Cardiac fibroblast (primary cell): ENCODE results near the gene ZXDC.

Source experiments
- DNase-seq, 2 donors: peaks; one replicate each; pipeline versions ENCODE4 v3.0.0 to v3.0.0-alpha.2; 2010; ENCODE audit warnings: low read depth in 2 of 2
- H3K4me3 ChIP-seq, 2 donors: replicated peaks in 1 of 2; 1 replicate in 1 of 2; 2 replicates in 1 of 2; pipeline ENCODE4 v1.5.1; 2011; ENCODE audit warnings: low read depth in 2 of 2, low read length in 2 of 2, mild to moderate bottlenecking in 2 of 2, moderate library complexity in 1 of 2
- TF ChIP-seq, protein P1 (sequence below): IDR thresholded peaks from one replicate; pipeline ENCODE4 v1.5.1; 2011; ENCODE audit warnings: low read depth, mild to moderate bottlenecking, low read length, inconsistent platforms

The ZXDC gene

DNA sequence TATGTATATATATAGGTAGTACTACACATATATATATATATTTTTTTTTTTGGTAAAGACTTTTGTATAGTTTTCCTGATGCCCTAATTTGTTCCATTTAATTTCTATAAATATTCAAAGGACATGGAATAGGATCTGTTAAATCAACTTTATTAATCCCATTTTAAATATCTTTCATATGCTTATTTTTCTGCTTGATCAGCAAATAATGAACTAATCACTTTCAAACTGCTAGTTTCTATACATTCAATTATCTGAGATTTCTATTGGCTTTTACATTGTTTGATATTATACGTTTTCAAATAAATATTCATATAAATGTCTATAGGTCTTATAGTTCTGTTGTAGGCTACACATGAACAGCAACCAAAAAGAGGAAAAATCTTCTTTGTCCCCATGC lies 21.7 kb downstream of the ZXDC start:
- no peak overlapping the region for H3K4me3 ChIP-seq
- TF ChIP-seq, protein P1, sequence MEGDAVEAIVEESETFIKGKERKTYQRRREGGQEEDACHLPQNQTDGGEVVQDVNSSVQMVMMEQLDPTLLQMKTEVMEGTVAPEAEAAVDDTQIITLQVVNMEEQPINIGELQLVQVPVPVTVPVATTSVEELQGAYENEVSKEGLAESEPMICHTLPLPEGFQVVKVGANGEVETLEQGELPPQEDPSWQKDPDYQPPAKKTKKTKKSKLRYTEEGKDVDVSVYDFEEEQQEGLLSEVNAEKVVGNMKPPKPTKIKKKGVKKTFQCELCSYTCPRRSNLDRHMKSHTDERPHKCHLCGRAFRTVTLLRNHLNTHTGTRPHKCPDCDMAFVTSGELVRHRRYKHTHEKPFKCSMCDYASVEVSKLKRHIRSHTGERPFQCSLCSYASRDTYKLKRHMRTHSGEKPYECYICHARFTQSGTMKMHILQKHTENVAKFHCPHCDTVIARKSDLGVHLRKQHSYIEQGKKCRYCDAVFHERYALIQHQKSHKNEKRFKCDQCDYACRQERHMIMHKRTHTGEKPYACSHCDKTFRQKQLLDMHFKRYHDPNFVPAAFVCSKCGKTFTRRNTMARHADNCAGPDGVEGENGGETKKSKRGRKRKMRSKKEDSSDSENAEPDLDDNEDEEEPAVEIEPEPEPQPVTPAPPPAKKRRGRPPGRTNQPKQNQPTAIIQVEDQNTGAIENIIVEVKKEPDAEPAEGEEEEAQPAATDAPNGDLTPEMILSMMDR, result no peak
- no peak for DNase-seq

DNA sequence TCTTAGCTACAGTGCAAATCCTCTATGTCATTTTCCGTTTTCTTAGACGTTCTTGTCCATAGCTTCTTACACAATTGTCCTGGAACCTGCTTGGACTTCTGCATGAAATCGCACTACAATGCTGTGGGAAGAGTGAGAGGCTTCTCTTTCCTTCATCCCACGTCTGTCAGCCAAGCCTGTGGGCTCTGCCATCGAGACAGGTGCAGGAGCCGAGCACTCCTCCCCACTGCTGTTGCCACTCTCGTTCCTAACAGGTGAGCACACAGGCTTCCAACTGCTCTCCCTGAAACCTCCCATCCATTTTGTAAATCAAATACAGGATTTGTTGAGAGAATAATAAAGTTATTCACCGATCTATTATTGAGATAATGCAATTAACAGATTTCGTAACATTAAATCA lies 23.5 kb downstream of the ZXDC start:
- TF ChIP-seq, protein P1, result no peak
- no peak for DNase-seq
- no peak overlapping the region for H3K4me3 ChIP-seq

DNA sequence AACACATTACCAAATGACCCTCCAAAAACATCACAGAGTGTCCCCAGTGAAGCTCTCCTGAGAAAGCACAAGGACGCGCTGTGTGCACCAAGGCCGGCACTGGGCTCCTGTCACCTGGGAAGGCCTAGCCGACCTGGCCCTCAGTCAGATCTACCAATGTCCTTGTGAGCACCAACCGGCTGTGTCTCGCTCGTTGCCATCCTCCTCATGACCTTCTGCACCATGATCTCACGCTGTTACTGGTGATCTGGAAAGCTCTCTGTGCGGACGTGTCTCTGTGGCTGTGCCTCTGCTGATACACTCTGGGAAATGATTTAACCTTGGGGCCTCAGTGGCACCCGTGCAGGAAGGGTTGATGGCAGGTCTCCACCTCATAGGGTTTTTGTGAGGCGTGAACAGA lies 24.2 kb downstream of the ZXDC start:
- no peak for DNase-seq
- TF ChIP-seq, protein P1, result no peak
- no peak overlapping the region for H3K4me3 ChIP-seq

DNA sequence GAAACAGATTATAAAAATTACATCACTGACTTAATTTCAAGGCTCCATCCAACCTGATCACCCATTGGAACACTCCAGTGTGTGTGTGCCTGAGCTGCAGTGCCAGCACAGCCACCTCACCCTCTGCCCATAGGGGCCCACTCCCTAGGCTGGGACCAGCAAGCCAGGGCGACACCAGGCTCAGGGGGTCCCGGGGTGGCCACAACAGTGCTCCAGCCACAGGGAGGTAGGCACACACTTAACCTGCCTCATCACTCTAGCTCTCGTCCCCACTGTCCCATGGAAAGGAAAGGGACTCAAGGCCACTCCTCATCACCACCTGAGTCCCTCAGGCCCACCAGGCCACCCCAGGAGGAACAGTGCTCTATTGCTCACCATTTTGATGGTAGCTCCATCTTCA lies 24.9 kb downstream of the ZXDC start:
- no peak overlapping the region for H3K4me3 ChIP-seq
- TF ChIP-seq, protein P1, result no peak
- no peak for DNase-seq

DNA sequence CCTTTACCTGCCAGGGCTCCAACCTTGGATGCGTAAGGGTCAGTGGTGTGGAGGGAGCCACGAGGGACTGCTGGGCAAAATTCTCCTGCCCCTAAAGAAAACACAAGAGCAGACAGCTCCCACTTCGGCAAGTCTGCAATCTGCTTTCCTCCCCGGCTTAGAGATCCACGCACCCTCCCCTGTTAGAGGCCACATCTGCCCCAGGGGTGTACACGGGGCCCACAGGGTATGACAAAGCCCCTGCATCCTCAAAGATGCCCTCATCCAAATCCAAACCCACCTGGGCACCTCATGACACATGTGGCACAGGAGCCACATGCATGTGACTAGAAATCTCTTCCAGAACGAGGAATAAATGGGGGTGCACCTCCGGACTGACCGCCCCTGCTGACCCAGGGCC lies 25.5 kb downstream of the ZXDC start:
- TF ChIP-seq, protein P1, result no peak
- DNase-seq, result no peak
- H3K4me3 ChIP-seq, result no peak overlapping the region

DNA sequence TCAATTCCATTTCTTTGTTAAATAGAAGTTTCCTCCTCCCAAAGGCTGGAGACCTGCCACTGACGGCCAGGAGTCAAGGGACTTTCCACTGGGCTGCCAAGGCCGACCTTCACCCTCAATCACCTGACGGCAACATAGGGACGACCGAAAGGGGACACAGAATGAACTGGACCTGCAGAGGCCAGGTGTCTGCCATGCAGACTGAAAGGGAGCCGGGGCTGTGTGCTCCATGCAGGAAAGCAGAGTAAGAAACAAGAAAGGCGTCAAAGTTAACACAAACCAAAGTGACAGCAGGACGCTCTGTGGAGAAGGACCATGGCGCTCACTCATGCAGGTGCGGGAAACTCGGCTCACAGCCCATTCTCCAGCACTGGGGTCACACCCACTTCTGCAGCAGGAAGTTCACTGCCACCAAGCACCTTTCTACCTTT lies 26.1 kb downstream of the ZXDC start:
- DNase-seq, result no peak
- no peak overlapping the region for H3K4me3 ChIP-seq
- TF ChIP-seq, protein P1, result no peak

DNA sequence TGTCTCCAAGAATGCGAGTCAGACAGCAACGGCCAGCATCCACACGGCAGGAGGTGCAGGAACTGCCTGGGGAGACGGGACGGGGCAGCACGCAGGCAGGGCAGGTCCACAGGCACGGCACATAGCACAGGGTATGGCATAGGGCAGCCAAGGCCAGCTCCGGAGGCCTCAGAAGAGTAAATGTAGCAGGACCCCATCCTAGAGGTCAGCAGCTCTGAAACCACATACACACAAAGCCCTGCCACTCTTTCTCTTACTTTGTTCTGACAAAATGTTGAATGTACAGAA lies 26.9 kb downstream of the ZXDC start:
- no peak for DNase-seq
- TF ChIP-seq, protein P1, result no peak
- H3K4me3 ChIP-seq, result no peak overlapping the region
